Hematopoietic multipotent progenitor cell treated with erythropoietin and hydrocortisone succinate and interleukin-3 and kit ligand, for 4 days (in vitro differentiated cells): ENCODE measurements around the gene FBXL7.

ENCODE experiments used
- DNase-seq: peaks from one replicate; pipeline ENCODE4 v3.0.0-alpha.2; 2015

FBXL7 gene

DNA sequence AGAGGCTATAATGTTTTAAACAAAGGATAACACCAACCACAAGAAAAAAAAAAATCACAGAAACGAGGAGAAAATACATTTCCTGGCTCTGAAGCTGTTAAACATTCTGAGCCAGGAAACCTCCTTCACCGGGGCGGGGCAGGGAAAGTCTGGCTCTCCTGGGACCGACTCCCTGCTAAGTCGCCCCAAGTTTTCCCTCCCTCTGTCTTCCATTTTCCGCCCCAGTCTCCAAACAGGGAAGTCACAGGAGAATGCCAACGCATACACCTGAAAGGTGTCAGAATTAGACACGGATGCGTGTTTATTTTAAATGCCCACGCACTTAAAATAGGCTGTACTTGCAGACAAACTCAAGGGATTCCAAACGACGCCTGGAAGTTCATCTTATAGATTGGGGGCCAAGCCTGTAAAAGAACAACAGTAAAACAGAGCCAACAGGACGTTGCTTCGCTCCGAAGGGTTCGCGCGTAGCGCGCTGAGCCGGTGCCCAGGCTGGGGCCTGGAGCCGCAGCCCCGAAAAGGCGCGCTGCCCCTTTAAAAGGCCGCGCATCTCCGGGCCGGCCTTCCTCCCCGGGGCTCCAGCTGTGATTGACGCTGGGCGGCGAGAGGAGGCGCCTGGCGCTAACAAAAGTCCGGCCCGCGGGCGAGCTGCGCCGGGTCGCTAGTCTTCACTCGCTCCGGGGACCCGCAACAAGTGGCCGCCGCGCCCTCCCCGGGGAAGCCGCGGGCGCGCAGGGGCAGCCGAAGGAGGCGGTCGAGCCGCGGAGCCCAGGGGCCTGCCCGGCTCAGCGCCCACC is at the start of gene FBXL7:
TSS of gene FBXL7 (plus strand) at position 653 of the 797 bp plus-strand sequence.
- peak; percentile 45 for DNase-seq

DNA sequence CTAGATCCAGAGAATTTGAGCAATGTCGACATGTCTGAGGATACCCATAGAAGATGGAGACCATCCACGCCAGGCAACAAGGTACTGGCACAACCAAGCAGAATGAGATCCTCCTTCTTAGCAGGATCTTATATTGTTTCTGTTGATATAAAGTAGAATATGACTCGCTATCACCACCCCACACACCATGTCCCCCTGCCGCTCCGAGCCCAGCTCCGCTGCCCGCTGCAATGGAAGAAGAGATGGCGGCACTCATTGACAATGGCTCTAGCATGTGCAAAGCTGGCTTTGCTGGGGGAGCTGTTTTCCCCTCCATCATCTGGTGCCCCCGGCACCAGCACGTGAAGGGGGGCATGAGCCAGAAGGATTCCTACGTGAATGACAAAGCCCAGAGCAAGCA is 49.5 kb upstream of the FBXL7 start:
- no peak for DNase-seq

DNA sequence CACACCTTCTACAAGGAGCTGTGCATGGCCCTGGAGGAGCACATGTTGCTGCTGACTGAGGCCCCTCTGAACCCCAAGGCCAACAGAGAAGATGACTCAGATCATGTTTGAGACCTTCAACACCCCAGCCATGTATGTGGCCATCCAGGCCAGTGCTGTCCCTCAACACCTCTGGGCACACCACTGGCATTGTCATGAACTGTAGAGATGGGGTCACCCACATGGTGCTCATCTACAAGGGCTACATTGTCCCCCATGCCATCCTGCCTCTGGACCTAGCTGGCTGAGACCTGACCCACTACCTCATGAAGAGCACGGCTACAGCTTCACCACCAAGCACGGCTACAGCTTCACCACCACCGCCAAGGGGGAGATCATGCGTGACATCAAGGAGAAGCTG is 49.0 kb upstream of the FBXL7 start:
- no peak for DNase-seq

GRCh38 chr5:15452030-15452429 is 48.0 kb upstream of the FBXL7 start:
- DNase-seq: no peak

DNA sequence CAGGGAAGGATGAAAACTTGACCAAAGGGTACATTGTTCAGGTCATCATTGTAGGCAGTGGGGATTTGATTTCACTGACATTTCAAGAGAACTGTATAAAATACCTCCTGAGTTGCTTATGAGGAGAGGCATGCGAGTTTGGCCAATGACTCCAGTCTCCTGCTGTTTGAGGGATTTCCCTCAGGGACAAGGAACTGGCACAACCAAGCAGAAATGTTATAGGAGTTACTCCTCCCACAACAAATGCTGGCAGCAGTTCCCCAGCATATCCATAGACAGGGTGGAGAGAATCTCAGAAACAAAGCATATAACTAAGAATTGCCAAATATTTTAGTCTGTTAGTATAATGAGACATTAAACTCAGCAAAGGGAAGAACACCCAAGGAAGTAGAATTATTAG is 47.2 kb upstream of the FBXL7 start:
- no peak for DNase-seq

GRCh38 chr5:15459200-15459599 is 40.8 kb upstream of the FBXL7 start:
- DNase-seq: no peak

GRCh38 chr5:15463231-15463980 is 36.6 kb upstream of the FBXL7 start:
- no peak for DNase-seq

DNA sequence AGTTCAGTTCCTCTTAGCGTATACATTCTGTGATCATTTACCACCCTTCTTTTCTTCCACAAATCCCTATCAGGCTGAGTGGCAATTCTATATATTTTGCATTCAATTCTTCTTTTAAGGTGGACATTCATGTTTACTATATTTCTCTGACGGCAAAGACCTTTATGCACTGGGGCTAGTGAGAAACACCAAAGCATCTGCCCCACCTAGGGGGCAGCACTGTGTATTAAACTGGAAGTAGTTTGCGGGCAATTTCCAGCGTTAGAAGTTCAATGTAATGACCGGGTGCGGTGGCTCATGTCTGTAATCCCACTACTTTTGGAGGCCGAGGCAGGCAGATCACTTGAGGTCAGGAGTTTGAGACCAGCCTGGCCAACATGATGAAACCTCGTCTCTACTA is 27.9 kb upstream of the FBXL7 start:
- DNase-seq: no peak

DNA sequence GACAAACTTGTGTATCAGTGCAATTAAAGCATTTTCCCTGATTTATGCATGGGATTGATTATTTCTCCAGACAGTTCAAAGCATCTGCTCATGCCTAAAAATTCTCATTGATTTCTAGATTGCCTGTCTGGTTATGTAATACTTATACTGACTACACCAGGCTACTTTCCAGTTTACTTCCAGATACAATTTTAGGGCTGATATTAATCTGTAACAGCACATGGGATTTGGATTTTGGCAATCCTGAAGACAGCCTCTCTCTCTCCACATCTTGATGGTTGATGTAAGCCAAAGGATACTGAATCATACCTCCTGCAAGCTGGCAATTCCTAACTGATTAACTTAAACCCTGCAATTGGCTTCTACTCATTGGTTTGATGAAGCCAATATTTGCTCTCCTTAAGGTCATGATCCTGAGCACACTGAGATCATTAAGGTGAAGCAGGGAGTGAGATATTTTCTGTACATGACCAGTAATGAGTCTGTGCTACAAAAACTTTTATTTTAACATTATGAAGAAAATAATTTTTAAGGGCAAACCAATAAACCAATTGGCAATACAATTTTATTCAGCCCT is 25.7 kb upstream of the FBXL7 start:
- no peak for DNase-seq

- DNase-seq: no peak
Measured at GRCh38 chr5:15475367-15475766, 24.6 kb upstream of the FBXL7 start.

DNA sequence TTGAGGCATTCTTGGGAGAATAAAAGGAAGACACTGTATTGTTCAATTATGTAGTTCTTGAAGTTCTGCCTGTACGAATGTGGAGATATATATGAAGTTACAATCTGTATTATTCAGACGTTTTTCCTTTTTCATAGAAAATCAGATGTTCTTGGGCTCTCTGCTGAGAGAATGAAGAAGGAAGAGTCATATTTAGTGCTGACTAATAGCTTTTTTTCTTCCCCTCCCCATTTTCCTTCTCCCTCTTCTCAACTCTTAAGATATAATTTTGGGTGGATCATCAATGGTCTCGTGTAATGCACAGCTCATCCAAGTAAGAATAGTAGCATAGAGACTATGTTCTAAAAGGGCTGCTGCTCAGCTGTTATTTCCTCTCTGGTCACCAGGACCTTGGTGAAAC is 23.0 kb upstream of the FBXL7 start:
- DNase-seq: no peak

DNA sequence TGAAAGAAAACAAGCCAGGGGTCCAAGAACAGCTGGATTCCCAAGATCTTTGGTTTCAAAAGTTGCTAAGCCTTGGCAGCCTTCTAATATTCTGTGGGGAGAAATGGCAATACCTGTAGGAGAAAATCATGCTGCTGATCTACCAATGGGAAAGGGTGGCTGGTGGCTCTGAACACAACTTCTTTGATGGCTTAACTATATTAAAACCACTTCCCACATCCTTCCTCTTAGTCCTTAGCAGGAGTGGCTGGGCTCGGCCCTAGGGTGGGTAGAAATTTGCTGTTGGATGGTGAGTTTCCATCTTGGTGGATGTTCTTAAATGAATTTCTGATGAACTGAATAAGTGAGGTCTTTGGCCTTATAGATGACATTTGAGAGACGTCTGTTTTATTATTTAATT is 19.5 kb upstream of the FBXL7 start:
- DNase-seq: no peak

DNA sequence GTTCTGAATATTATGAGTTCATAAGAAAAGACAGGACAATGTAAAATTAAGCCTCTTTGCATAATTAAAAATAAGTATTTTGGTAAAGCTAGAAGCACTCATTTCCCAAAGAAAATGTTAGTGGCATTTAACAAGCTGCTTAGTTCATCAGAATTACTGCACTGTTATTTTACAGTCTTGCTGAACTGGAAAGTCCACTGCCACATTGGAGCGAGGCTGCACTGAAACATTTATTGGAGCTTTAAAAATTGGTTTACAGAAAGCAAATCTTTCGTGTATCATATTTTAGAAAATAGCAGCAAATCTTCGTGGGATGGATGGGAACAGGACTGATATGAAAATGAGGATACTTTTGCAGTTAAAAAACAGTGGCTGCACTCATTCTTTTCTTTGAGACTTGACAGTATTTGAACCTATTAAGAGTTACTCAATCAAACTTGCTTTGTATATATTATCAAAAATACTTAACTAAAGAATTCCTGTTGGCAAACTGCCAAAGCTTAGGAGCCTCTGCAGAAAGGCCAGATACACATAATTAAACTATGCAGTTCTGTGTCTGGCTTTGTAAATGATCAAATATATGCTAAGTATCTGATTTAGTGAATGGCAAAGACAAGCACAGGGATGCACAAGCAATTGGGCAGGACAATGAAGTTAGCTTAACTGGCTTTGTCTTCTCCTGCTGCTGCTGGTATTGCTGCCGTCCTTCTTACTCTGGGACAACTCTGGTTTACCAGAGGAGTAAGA is 16.5 kb upstream of the FBXL7 start:
- DNase-seq: no peak

- no peak for DNase-seq
Measured at GRCh38 chr5:15487228-15487627, 12.8 kb upstream of the FBXL7 start.

- DNase-seq: no peak
Measured at GRCh38 chr5:15489571-15490235, 10.3 kb upstream of the FBXL7 start.

GRCh38 chr5:15492545-15492944 is 7.4 kb upstream of the FBXL7 start:
- no peak for DNase-seq

DNA sequence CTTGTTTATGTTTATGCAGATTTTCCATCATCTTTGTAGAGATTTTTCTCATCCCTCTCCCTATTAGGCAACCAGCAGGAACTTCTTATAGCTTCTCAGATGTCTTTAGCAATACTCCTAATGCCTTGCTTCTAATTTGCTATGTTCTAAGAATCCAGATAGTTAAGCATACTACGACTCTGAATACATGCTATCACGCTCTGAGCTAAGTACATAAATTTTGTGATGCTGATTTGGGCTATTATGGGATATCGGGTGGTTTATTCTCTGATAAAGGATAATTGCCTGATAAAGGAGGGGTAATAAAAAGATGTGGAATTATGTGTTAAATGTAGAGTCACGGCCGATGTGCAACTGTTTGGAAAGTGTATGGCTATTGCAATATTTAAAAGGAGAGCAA is 6.5 kb upstream of the FBXL7 start:
- no peak for DNase-seq

DNA sequence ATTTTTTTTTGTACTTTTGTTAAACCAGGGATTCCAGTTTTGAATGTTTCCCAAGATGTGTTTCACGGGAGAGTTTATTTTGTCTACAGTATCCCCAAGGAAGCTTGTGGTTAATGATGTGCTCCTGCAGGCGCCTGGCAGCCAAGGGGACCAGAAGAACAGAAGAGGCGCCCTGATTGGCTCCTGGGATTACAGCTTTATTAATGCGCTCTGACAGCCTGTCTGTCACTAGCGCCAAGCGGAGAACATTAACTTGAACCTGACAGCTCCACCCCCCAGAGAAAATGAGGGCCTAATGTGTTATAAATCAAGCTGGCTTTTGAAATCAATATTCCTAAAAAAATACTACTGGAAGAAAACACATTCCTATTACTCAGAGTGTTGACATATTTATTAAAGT is 5.0 kb upstream of the FBXL7 start:
- DNase-seq: no peak

DNA sequence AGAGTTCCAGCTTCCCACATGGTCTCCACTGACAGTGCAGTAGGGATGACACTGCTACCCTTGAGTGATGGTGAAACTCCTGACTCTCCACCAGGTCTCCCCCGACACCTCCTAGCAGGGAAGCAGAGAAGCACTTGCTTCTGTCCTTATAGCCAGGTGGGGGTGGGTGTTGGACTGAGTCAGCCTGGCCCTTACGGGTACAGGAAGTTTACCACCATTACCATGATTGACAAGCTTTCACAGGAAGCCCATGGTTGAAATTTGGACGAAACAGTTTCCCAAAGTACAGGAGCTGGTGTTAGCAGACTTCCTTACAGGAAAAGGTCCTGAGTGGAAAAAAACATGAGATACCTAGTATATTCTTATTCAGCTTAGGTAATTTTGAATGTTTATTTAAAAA is 3.1 kb upstream of the FBXL7 start:
- no peak for DNase-seq

- no peak for DNase-seq
Measured at GRCh38 chr5:15500325-15501001, 483 bp downstream of the FBXL7 start.

DNA sequence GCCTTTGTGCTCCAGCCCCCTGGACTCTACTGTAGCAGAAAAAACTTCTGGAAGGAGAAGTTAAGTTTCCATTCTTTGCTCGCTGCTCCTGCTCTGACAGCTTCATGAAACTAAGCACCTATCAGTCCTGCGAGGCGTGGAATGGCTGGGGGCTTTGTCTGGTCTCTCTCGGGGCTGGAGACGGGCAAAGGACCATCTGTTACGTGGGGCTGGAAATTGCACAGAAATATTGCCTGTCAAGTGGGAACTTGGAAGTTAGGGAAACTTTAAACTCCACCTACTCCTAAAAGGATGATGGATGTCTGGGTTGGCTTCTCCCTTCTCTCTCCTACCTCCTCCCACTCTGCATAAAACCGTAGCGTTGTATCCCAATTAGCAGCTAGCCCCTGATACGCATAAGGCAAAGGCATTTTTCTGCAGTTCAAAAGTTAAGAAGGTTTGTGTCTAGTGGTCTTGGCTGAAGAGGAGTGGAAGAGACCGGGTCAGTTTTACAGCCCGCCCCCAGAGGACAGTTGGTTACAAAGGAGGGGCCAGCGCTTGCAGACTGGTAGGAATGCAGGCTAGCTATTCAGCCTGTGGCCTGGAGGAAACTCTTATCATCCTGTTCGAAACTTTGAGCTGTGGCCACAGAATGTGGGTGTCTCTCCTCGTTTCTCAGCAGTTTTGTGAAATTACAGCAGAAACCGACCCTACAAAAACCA is 1.3 kb downstream of the FBXL7 start:
- no peak for DNase-seq

- no peak for DNase-seq
Measured at GRCh38 chr5:15502208-15502607, 2.2 kb downstream of the FBXL7 start.
